Erythroblast (primary cell): ENCODE results near the gene GPHN.

Source experiments
- GATA1 ChIP-seq: IDR thresholded peaks from 2 replicates; pipeline ENCODE4 v1.6.1; 2011; ENCODE audit warnings: low read depth, mild to moderate bottlenecking, control low read depth, low read length, moderate library complexity
- POLR2A ChIP-seq: IDR thresholded peaks from 2 replicates; pipeline ENCODE4 v1.6.1; 2011; ENCODE audit warnings: mild to moderate bottlenecking, low read length

GRCh38 chr14:66652525-66653106 lies 144.7 kb downstream of the GPHN start:
- TF ChIP-seq POLR2A (no peak), GATA1 (no peak)
